Measurements from ENCODE around the gene SYNPR.

The SYNPR gene

GRCh38 chr3:63458405-63458804 lies 180.3 kb downstream of the SYNPR start:
- ATAC-seq = no peak
- TF ChIP-seq SNAI2 (CRISPR knock-in tag; IDR thresholded peaks at IDR 0.05) = no peak
- TF ChIP-seq ZFP30 (CRISPR knock-in tag; IDR thresholded peaks at IDR 0.05) = no peak
- TF ChIP-seq GLIS3 (CRISPR knock-in tag; IDR thresholded peaks at IDR 0.05) = no peak
- TF ChIP-seq BACH2 (CRISPR knock-in tag; IDR thresholded peaks at IDR 0.05; ENCODE audit: borderline replicate concordance) = no peak
- TF ChIP-seq PPARA (CRISPR knock-in tag; IDR thresholded peaks at IDR 0.05; ENCODE audit: borderline replicate concordance) = no peak
- TF ChIP-seq ZFP3 (CRISPR knock-in tag; IDR thresholded peaks at IDR 0.05) = no peak
- TF ChIP-seq CSDC2 (CRISPR knock-in tag; IDR thresholded peaks at IDR 0.05) = no peak
- no peak for TF ChIP-seq TCF4 (CRISPR knock-in tag; IDR thresholded peaks at IDR 0.05; ENCODE audit: borderline replicate concordance)
- no peak for TF ChIP-seq ZNF8 (CRISPR knock-in tag; IDR thresholded peaks at IDR 0.05)
- no peak for TF ChIP-seq ESRRG (CRISPR knock-in tag; IDR thresholded peaks at IDR 0.05)
- no peak for TF ChIP-seq OSR1 (CRISPR knock-in tag; IDR thresholded peaks at IDR 0.05)
- TF ChIP-seq CREB5 (CRISPR knock-in tag; IDR thresholded peaks at IDR 0.05; ENCODE audit: low read depth) = no peak
- TF ChIP-seq RARB (CRISPR knock-in tag; IDR thresholded peaks at IDR 0.05) = no peak
- no peak for TF ChIP-seq TOX (CRISPR knock-in tag; IDR thresholded peaks at IDR 0.05; ENCODE audit: borderline replicate concordance)
- no peak for TF ChIP-seq ZC3H10 (CRISPR knock-in tag; IDR thresholded peaks at IDR 0.05)
- no peak for TF ChIP-seq CSRNP3 (CRISPR knock-in tag; IDR thresholded peaks at IDR 0.05)
- no peak for TF ChIP-seq POU6F1 (CRISPR knock-in tag; IDR thresholded peaks at IDR 0.05; ENCODE audit: borderline replicate concordance, low read depth)
- TF ChIP-seq ISL1 (CRISPR knock-in tag; IDR thresholded peaks at IDR 0.05) = no peak

- TF ChIP-seq TOX (CRISPR knock-in tag; IDR thresholded peaks at IDR 0.05; ENCODE audit: borderline replicate concordance) (no peak), ZFP30 (CRISPR knock-in tag; IDR thresholded peaks at IDR 0.05) (no peak), GLIS3 (CRISPR knock-in tag; IDR thresholded peaks at IDR 0.05) (no peak), ZC3H10 (CRISPR knock-in tag; IDR thresholded peaks at IDR 0.05) (no peak), ZNF8 (CRISPR knock-in tag; IDR thresholded peaks at IDR 0.05) (no peak), PPARA (CRISPR knock-in tag; IDR thresholded peaks at IDR 0.05; ENCODE audit: borderline replicate concordance) (no peak), BACH2 (CRISPR knock-in tag; IDR thresholded peaks at IDR 0.05; ENCODE audit: borderline replicate concordance) (no peak), POU6F1 (CRISPR knock-in tag; IDR thresholded peaks at IDR 0.05; ENCODE audit: borderline replicate concordance, low read depth) (no peak), ZNF565 (CRISPR knock-in tag; conservative IDR thresholded peaks at IDR 0.05; ENCODE audit: low read depth) (no peak), ESRRG (CRISPR knock-in tag; IDR thresholded peaks at IDR 0.05) (no peak), SNAI2 (CRISPR knock-in tag; IDR thresholded peaks at IDR 0.05) (no peak), CREB5 (CRISPR knock-in tag; IDR thresholded peaks at IDR 0.05; ENCODE audit: low read depth) (no peak), PATZ1 (CRISPR knock-in tag; IDR thresholded peaks at IDR 0.05; ENCODE audit: borderline replicate concordance) (no peak), TCF4 (CRISPR knock-in tag; IDR thresholded peaks at IDR 0.05; ENCODE audit: borderline replicate concordance) (no peak), ISL1 (CRISPR knock-in tag; IDR thresholded peaks at IDR 0.05) (no peak), TSHZ2 (CRISPR knock-in tag; IDR thresholded peaks at IDR 0.05) (no peak), OSR1 (CRISPR knock-in tag; IDR thresholded peaks at IDR 0.05) (no peak)
- ATAC-seq = no peak
Measured at GRCh38 chr3:63462732-63463131, 184.6 kb downstream of the SYNPR start.

All from SK-N-SH treated with all-trans-retinoic acid at 6 μM for 48 hours (cell line).